ENCODE measurements around the gene STAT6. TPM values are rescaled to one million over a fixed set of nuclear protein-coding genes. Genes with fewer than 3 reads are reported as not detected.

The STAT6 gene
- total and polyA plus RNA-seq, 10 of the 15 experiments (the other 5 are each of a cell fraction or from before 2014, with no cell fraction given), result 14.2 to 176 (median 89.6) TPM

DNA sequence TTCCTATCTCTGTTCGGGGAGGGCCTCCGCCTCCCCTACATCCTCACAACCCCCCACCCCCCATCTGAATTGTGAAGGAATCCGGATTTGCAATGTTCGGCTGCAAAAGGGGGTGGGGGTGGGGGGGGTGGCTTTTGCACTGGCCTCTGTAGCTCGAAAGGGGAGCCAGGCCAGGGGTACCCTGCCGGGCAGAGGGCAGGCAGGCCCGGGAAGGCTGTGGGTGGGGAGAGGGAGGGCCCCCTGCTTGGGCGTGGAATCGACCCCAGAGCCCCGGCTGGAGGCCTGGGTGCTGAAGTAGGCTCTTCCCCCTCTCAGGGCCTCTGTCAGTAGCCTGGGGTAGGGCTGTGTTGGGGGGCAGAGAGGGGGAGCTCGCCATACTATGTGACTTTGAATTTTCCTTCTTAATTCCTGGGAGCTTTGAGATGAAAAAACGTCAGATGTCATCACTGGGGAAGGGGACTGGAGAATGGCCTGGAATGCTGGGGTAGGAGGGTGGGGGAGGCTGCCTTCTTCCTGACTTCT, 18.2 kb upstream of the STAT6 start:
- FAIRE-seq (no peak), DNase-seq (ENCODE audit: low read depth, low spot score) (no peak), ATAC-seq (no peak)
- Histone ChIP-seq H3K27ac (ENCODE audit: control insufficient read depth, insufficient read depth) (no peak overlapping the region), H3K4me1 (ENCODE audit: control insufficient read depth, insufficient read depth, low read length) (peaks cover 9% of the 10 kb centered on the region; the same call in 1 of the 2 replicates), H3K79me2 (ENCODE audit: control insufficient read depth, insufficient read depth, low read length) (no peaks in the 10 kb centered on the region), H3K36me3 (ENCODE audit: control insufficient read depth in 2 of 2, insufficient read depth in 2 of 2, low read length in 1 of 2) (no peaks in the 10 kb centered on the region), H3K9me3 (replicated peaks; ENCODE audit: control insufficient read depth, insufficient read depth, low read length) (no peaks in the 10 kb centered on the region), H3K9ac (ENCODE audit: control insufficient read depth, insufficient read depth, low read length) (no peak overlapping the region), H3K27me3 (replicated peaks in 1 of 2; ENCODE audit: control insufficient read depth in 2 of 2, insufficient read depth in 2 of 2, low read length in 1 of 2) (peaks cover 2 to 5% of the 10 kb centered on the region in 2 experiments), H2AFZ (ENCODE audit: control insufficient read depth, low read depth, low read length) (no peak overlapping the region), H3K4me3 (no peak overlapping the region), H3K4me2 (ENCODE audit: control insufficient read depth, insufficient read depth) (no peak overlapping the region), H4K20me1 (ENCODE audit: control insufficient read depth, insufficient read depth) (no peaks in the 10 kb centered on the region)
- RAD21 ChIA-PET (ENCODE audit: unreplicated experiment), result no interaction called here
- SMC1A ChIA-PET (ENCODE audit: uncharacterized antibody, unreplicated experiment), result no interaction called here
- POLR2A ChIA-PET, result interaction anchor here (1.2 kb wide), 1 partner anchor 16 kb away, joined by 3 read pairs; no protein-coding TSS in a partner anchor
- TF ChIP-seq CREM (IDR thresholded peaks at IDR 0.05; ENCODE audit: low read depth), result no peak
- TF ChIP-seq ASH2L (IDR thresholded peaks at IDR 0.05; ENCODE audit: borderline replicate concordance, low read depth), result no peak
- TF ChIP-seq BCL11A (IDR thresholded peaks at IDR 0.05; ENCODE audit: low read depth, low read length), result no peak
- TF ChIP-seq EP300 (IDR thresholded peaks at IDR 0.05; ENCODE audit: borderline replicate concordance in 1 of 2, control insufficient read depth in 1 of 2, low read depth in 2 of 2, low read length in 2 of 2), result no peak
- no peak for TF ChIP-seq SP1 (IDR thresholded peaks at IDR 0.05; ENCODE audit: low read depth, low read length)
- no peak for TF ChIP-seq SUZ12 (IDR thresholded peaks at IDR 0.05; ENCODE audit: unreplicated experiment)
- no peak for TF ChIP-seq SREBF1 (IDR thresholded peaks at IDR 0.05; ENCODE audit: low read length)
- TF ChIP-seq RBBP5 (conservative IDR thresholded peaks at IDR 0.05), result no peak
- TF ChIP-seq TBL1XR1 (IDR thresholded peaks at IDR 0.05; ENCODE audit: low read depth, low read length), result no peak
- TF ChIP-seq, protein P1, sequence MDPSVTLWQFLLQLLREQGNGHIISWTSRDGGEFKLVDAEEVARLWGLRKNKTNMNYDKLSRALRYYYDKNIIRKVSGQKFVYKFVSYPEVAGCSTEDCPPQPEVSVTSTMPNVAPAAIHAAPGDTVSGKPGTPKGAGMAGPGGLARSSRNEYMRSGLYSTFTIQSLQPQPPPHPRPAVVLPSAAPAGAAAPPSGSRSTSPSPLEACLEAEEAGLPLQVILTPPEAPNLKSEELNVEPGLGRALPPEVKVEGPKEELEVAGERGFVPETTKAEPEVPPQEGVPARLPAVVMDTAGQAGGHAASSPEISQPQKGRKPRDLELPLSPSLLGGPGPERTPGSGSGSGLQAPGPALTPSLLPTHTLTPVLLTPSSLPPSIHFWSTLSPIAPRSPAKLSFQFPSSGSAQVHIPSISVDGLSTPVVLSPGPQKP (IDR thresholded peaks at IDR 0.05; ENCODE audit: low read depth, low read length), result no peak
- no peak for TF ChIP-seq ZBTB33 (IDR thresholded peaks at IDR 0.05)
- no peak for TF ChIP-seq EZH2 (IDR thresholded peaks at IDR 0.05; ENCODE audit: borderline replicate concordance, control insufficient read depth, low read depth, low read length)
- BruUV-seq (replicated peaks), result no TSS peak
- intact Hi-C loops (cut with micrococcal nuclease; ENCODE audit: unreplicated experiment), result no loop called here
- WGBS (ENCODE audit: insufficient coverage, insufficient replicate concordance, low lambda C conversion rate, missing lambda C conversion rate), result 7% methylated on average over 11 of the region's 12 CpGs
- in situ Hi-C loops (cut with MboI), result no loop called here
- CTCF ChIA-PET, result no interaction called here
